SK-N-SH (cell line): ENCODE measurements around the gene MTMR12. TPM values are rescaled to one million over a fixed set of nuclear protein-coding genes. Genes with fewer than 3 reads are reported as not detected.

Experiments
- CTCF ChIA-PET: fragments of 300-600, 350-600 bp; formaldehyde crosslinking; extraction: SDS; loops from one replicate; lab custom pipeline; 2021; lab: Yijun Ruan, JAX
- POLR2A ChIA-PET: fragments of 350-600 bp; sonication (Branson Sonifier 250); formaldehyde crosslinking; extraction: SDS; loops from one replicate; lab custom pipeline; 2020; ENCODE audit warnings: antibody characterized with exemption, inconsistent platforms; lab: Yijun Ruan, JAX
- DNase-seq: peaks from one replicate; pipeline ENCODE4 v3.0.0; 2012
- H2AFZ ChIP-seq: fragments of 200-600 bp; sonication (generic); 2 replicates; pipeline ENCODE4 v1.8.1; 2016; ENCODE audit warnings: antibody characterized with exemption, mild to moderate bottlenecking, low read depth
- H3F3A ChIP-seq: fragments of 200-600 bp; sonication (generic); replicated peaks from 2 replicates; pipeline ENCODE3; 2016; ENCODE audit warnings: antibody characterized with exemption, mild to moderate bottlenecking; ENCODE audit not compliant: insufficient read depth
- H3K27ac ChIP-seq, 2 experiments: fragments of 200-500 bp in 1 of 2; fragments of 200-600 bp in 1 of 2; sonication (Bioruptor generic) in 1 of 2; sonication (generic), shearing (Covaris generic) in 1 of 2; 2 replicates each; pipeline versions ENCODE4 v1.5.1 to v1.6.1; 2014 to 2016; ENCODE audit warnings: low read depth in 2 of 2, inconsistent platforms in 1 of 2, low read length in 1 of 2, mild to moderate bottlenecking in 1 of 2, mixed read lengths in 1 of 2
- H3K27me3 ChIP-seq: fragments of 200-600 bp; sonication (generic), shearing (Covaris generic); 2 replicates; pipeline ENCODE4 v1.6.1; 2016; ENCODE audit warnings: mixed run types; ENCODE audit not compliant: insufficient read depth
- H3K36me3 ChIP-seq, 2 experiments: fragments of 200-500 bp in 1 of 2; fragments of 200-600 bp in 1 of 2; sonication (Bioruptor generic) in 1 of 2; sonication (generic) in 1 of 2; replicated peaks in 1 of 2; 2 replicates each; pipeline versions ENCODE3 to v1.5.1; 2014 to 2016; ENCODE audit warnings: low read length in 1 of 2, mild to moderate bottlenecking in 1 of 2; ENCODE audit not compliant: insufficient read depth in 2 of 2, control insufficient read depth in 1 of 2
- H3K4me1 ChIP-seq, 2 experiments: fragments of 200-500 bp in 1 of 2; fragments of 200-600 bp in 1 of 2; sonication (Bioruptor generic) in 1 of 2; sonication (generic), shearing (Covaris generic) in 1 of 2; 2 replicates each; pipeline versions ENCODE4 v1.5.1 to v1.6.1; 2014 to 2016; ENCODE audit warnings: low read depth in 1 of 2, low read length in 1 of 2, mixed run types in 1 of 2; ENCODE audit not compliant: insufficient read depth in 2 of 2, control insufficient read depth in 1 of 2
- H3K4me2 ChIP-seq: fragments of 200-600 bp; sonication (generic), shearing (Covaris generic); 2 replicates; pipeline ENCODE4 v1.6.1; 2017; ENCODE audit warnings: mixed run types
- H3K4me3 ChIP-seq, 2 experiments: fragments of 200-500 bp in 1 of 2; fragments of 200-600 bp in 1 of 2; sonication (Bioruptor generic) in 1 of 2; sonication (generic), shearing (Covaris generic) in 1 of 2; 2 replicates each; pipeline versions ENCODE4 v1.5.1 to v1.8.1; 2014 to 2016; ENCODE audit warnings: low read depth in 2 of 2, inconsistent platforms in 1 of 2, low read length in 1 of 2, mild to moderate bottlenecking in 1 of 2, mixed read lengths in 1 of 2, moderate library complexity in 1 of 2
- H3K79me2 ChIP-seq: fragments of 200-600 bp; sonication (generic); 2 replicates; pipeline ENCODE4 v1.8.1; 2017; ENCODE audit warnings: mild to moderate bottlenecking; ENCODE audit not compliant: insufficient read depth
- H3K9ac ChIP-seq: fragments of 200-600 bp; sonication (generic); 2 replicates; pipeline ENCODE4 v1.6.1; 2017; ENCODE audit warnings: mixed run types
- H3K9me2 ChIP-seq: fragments of 200-600 bp; sonication (generic); 2 replicates; pipeline ENCODE4 v1.6.1; 2017; ENCODE audit warnings: mixed run types
- H3K9me3 ChIP-seq: fragments of 200-600 bp; sonication (generic); 2 replicates; pipeline ENCODE4 v1.6.1; 2017; ENCODE audit warnings: mixed run types, mild to moderate bottlenecking, moderate library complexity
- H4K20me1 ChIP-seq: fragments of 200-600 bp; sonication (generic); 2 replicates; pipeline ENCODE4 v1.6.1; 2017; ENCODE audit warnings: mild to moderate bottlenecking, mixed run types; ENCODE audit not compliant: insufficient read depth
- CHD2 ChIP-seq: fragments of 150-350 bp; IDR thresholded peaks from 2 replicates; pipeline ENCODE4 v1.6.1; 2018; ENCODE audit warnings: low read length; ENCODE audit not compliant: partially characterized antibody
- EZH2phosphoT487 ChIP-seq: fragments of 200-600 bp; sonication (generic); IDR thresholded peaks from 2 replicates; pipeline ENCODE4 v1.6.1; 2017; ENCODE audit warnings: low read depth, mixed run types, mild to moderate bottlenecking, antibody characterized with exemption, moderate library complexity, borderline replicate concordance
- FOSL2 ChIP-seq: IDR thresholded peaks from 2 replicates; pipeline ENCODE4 v1.4.0; 2012; ENCODE audit warnings: low read depth, mild to moderate bottlenecking, moderate library complexity, borderline replicate concordance
- FOXJ3 ChIP-seq: sonication (generic); formaldehyde crosslinking; IDR thresholded peaks from 2 replicates; pipeline ENCODE4 v1.5.1; 2020; ENCODE audit warnings: mild to moderate bottlenecking, missing genetic modification reagents
- FOXM1 ChIP-seq: IDR thresholded peaks from 2 replicates; pipeline ENCODE4 v1.4.0; 2012; ENCODE audit warnings: low read depth, mild to moderate bottlenecking
- GATA2 ChIP-seq: sonication (generic); formaldehyde crosslinking; IDR thresholded peaks from 2 replicates; pipeline ENCODE4 v1.5.0; 2020; ENCODE audit warnings: mild to moderate bottlenecking, missing genetic modification reagents
- NFIC ChIP-seq: IDR thresholded peaks from 2 replicates; pipeline ENCODE4 v1.4.0; 2012; ENCODE audit warnings: borderline replicate concordance
- POLR2AphosphoS5 ChIP-seq: IDR thresholded peaks from 2 replicates; pipeline ENCODE4 v1.6.1; 2012; ENCODE audit warnings: low read depth, low read length
- SMC3 ChIP-seq: IDR thresholded peaks from 2 replicates; pipeline ENCODE4 v1.6.1; 2012; ENCODE audit warnings: low read depth, low read length, improper control_type of control experiment
- TAF1 ChIP-seq: IDR thresholded peaks from 2 replicates; pipeline ENCODE4 v1.6.1; 2012; ENCODE audit warnings: low read depth, mild to moderate bottlenecking, low read length, moderate library complexity, borderline replicate concordance
- WGBS: methylation state at CpG from one replicate; pipeline ENCODE4 v1.1.6; 2017; ENCODE audit warnings: low lambda C conversion rate; 5-methylcytosine and 5-hydroxymethylcytosine counted together
- polyA plus RNA-seq, 3 experiments: library from polyadenylated mRNA; depleted of rRNA; stranded (reverse); fragments of >200 nt; gene quantifications; 2 replicates each; pipeline ENCODE4 v1.2.3, GENCODE V29; 2012
- TF ChIP-seq, protein P1 (sequence below): IDR thresholded peaks from 2 replicates; pipeline ENCODE4 v1.4.0; 2012; ENCODE audit warnings: low read depth
- TF ChIP-seq, protein P2 (sequence below): IDR thresholded peaks from 2 replicates; pipeline ENCODE4 v1.6.1; 2012; ENCODE audit warnings: mild to moderate bottlenecking, low read depth, low read length, moderate library complexity
- TF ChIP-seq, protein P3 (sequence below): IDR thresholded peaks from 2 replicates; pipeline ENCODE4 v1.4.0; 2012; ENCODE audit warnings: low read depth, borderline replicate concordance

MTMR12 gene
- polyA plus RNA-seq, 1 of the 3 experiments (the other 2 are of a cell fraction) = 10.9 TPM

DNA sequence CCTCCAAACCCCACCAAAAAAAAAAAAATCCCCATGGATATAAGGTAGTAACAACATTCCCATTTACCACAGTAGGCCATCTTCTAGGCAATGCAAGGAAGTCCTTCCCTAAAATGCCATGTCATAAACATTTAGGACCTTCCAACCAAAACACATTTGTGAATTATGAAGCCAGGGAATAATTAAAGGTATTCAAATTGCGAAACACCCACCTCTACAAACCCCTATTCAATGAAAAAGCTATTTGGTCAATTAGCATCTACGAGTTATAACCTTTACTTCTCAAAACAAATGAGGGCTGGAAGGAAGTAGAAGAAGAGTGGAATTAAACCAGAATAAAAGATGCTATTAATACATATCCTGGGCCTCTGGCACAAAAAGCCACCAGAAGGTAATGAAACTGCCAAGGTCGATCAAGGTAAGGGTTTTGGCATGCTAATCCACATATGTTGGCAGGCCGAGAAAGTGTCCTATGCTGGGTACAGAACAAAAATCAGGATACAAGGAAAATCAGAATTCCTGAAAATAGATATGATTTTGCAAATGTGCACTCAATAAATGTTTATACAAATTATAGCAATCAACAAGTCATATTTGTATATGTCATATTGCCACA is 47.7 kb downstream of the MTMR12 start:
- no peaks in the 10 kb centered on the region for H3K79me2 ChIP-seq
- no peaks in the 10 kb centered on the region for H4K20me1 ChIP-seq
- H3K4me2 ChIP-seq = no peak overlapping the region
- ChIA-PET POLR2A (no interaction called here), CTCF (no interaction called here)
- H3K36me3 ChIP-seq = peaks cover 33 to 42% of the 10 kb centered on the region in 2 experiments
- no peaks in the 10 kb centered on the region for H3F3A ChIP-seq
- WGBS = 91% methylated on average over 4 of the region's 4 CpGs
- no peaks in the 10 kb centered on the region for H3K9me3 ChIP-seq
- H3K9ac ChIP-seq = no peak overlapping the region
- H3K4me1 ChIP-seq = no peaks in the 10 kb centered on the region
- H3K27me3 ChIP-seq = no peaks in the 10 kb centered on the region
- H3K4me3 ChIP-seq = no peak overlapping the region
- no peak overlapping the region for H2AFZ ChIP-seq
- no peak overlapping the region for H3K27ac ChIP-seq
- H3K9me2 ChIP-seq = no peaks in the 10 kb centered on the region
- TF ChIP-seq, protein P1, sequence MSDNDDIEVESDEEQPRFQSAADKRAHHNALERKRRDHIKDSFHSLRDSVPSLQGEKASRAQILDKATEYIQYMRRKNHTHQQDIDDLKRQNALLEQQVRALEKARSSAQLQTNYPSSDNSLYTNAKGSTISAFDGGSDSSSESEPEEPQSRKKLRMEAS = no peak
- TF ChIP-seq SMC3 (no peak), FOXJ3 (CRISPR knock-in tag) (no peak), TAF1 (no peak)
- TF ChIP-seq, protein P2, sequence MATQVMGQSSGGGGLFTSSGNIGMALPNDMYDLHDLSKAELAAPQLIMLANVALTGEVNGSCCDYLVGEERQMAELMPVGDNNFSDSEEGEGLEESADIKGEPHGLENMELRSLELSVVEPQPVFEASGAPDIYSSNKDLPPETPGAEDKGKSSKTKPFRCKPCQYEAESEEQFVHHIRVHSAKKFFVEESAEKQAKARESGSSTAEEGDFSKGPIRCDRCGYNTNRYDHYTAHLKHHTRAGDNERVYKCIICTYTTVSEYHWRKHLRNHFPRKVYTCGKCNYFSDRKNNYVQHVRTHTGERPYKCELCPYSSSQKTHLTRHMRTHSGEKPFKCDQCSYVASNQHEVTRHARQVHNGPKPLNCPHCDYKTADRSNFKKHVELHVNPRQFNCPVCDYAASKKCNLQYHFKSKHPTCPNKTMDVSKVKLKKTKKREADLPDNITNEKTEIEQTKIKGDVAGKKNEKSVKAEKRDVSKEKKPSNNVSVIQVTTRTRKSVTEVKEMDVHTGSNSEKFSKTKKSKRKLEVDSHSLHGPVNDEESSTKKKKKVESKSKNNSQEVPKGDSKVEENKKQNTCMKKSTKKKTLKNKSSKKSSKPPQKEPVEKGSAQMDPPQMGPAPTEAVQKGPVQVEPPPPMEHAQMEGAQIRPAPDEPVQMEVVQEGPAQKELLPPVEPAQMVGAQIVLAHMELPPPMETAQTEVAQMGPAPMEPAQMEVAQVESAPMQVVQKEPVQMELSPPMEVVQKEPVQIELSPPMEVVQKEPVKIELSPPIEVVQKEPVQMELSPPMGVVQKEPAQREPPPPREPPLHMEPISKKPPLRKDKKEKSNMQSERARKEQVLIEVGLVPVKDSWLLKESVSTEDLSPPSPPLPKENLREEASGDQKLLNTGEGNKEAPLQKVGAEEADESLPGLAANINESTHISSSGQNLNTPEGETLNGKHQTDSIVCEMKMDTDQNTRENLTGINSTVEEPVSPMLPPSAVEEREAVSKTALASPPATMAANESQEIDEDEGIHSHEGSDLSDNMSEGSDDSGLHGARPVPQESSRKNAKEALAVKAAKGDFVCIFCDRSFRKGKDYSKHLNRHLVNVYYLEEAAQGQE = no peak
- DNase-seq = no peak

DNA sequence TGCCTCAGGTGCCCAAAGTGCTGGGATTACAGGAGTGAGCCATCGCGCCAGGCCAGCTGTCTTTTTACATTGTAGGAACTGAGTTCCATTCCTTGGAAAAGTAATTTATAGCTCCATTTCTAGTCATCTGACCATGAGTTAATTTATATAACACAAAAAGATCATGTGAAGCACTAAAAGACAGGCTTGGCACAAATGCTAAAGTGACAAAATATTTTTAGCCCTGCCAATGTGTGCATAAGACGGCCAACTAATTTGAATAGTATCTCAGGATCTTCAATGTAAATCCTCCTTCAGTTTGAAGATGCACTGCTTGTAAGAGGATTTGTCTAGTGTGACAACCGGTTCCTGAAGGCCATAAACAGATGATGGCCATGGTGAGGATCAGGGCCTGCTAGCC is 49.1 kb downstream of the MTMR12 start:
- H3K36me3 ChIP-seq = peaks cover 34 to 44% of the 10 kb centered on the region in 2 experiments
- no peaks in the 10 kb centered on the region for H3K79me2 ChIP-seq
- no peaks in the 10 kb centered on the region for H3K4me1 ChIP-seq
- ChIA-PET CTCF (interaction anchor here (0.8 kb wide), 1 partner anchor 79 kb away, joined by 3 read pairs; no protein-coding TSS in a partner anchor), POLR2A (no interaction called here)
- H4K20me1 ChIP-seq = no peaks in the 10 kb centered on the region
- TF ChIP-seq FOSL2 (no peak), EZH2phosphoT487 (no peak), NFIC (no peak), POLR2AphosphoS5 (no peak), CHD2 (no peak), GATA2 (CRISPR knock-in tag) (no peak), FOXM1 (no peak)
- TF ChIP-seq, protein P3, sequence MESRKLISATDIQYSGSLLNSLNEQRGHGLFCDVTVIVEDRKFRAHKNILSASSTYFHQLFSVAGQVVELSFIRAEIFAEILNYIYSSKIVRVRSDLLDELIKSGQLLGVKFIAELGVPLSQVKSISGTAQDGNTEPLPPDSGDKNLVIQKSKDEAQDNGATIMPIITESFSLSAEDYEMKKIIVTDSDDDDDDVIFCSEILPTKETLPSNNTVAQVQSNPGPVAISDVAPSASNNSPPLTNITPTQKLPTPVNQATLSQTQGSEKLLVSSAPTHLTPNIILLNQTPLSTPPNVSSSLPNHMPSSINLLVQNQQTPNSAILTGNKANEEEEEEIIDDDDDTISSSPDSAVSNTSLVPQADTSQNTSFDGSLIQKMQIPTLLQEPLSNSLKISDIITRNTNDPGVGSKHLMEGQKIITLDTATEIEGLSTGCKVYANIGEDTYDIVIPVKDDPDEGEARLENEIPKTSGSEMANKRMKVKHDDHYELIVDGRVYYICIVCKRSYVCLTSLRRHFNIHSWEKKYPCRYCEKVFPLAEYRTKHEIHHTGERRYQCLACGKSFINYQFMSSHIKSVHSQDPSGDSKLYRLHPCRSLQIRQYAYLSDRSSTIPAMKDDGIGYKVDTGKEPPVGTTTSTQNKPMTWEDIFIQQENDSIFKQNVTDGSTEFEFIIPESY = no peak
- WGBS = 93% methylated on average over 4 of the region's 4 CpGs
- H3K4me3 ChIP-seq = no peak overlapping the region
- DNase-seq = no peak
- H3K27me3 ChIP-seq = no peaks in the 10 kb centered on the region
- no peaks in the 10 kb centered on the region for H3F3A ChIP-seq
- no peak overlapping the region for H3K27ac ChIP-seq
- H3K9me2 ChIP-seq = no peaks in the 10 kb centered on the region
- no peak overlapping the region for H3K4me2 ChIP-seq
- no peaks in the 10 kb centered on the region for H3K9me3 ChIP-seq
- no peak overlapping the region for H3K9ac ChIP-seq
- no peak overlapping the region for H2AFZ ChIP-seq
